HCT116 (cell line): Measurements from ENCODE around the gene VEGFA. TPM values are rescaled to one million over a fixed set of nuclear protein-coding genes. Genes with fewer than 3 reads are reported as not detected.

ENCODE experiments used
- ATAC-seq: fragments of 200-7000 bp; cut with Tn5 transposase; 2 replicates; pipeline ENCODE4 v1.9.1; 2020; ENCODE audit warnings: mild to moderate bottlenecking, moderate library complexity
- BruUV-seq: library from RNA; stranded (reverse); fragments of 400-500 nt; replicated peaks from 2 replicates; lab custom pipeline; 2021; lab: Mats Ljungman, UMichigan
- CTCF ChIA-PET: fragments of 300-600 bp; sonication (Branson Sonifier 250); formaldehyde crosslinking; loops from one replicate; lab custom pipeline; 2021; ENCODE audit warnings: antibody characterized with exemption; lab: Charles Lee
- POLR2A ChIA-PET: fragments of 300-600, 350-600 bp; sonication (Branson Sonifier 250); formaldehyde crosslinking; loops from one replicate; lab custom pipeline; 2021; ENCODE audit warnings: antibody characterized with exemption; lab: Charles Lee
- RAD21 ChIA-PET, 2 experiments: fragments of 300-600 bp; sonication (Branson Sonifier 250); formaldehyde crosslinking; loops; one replicate each; lab custom pipeline; 2023; ENCODE audit warnings: low total read pairs in 2 of 2; ENCODE audit not compliant: uncharacterized antibody in 2 of 2, unreplicated experiment in 2 of 2, low non-redundant PET in 1 of 2; lab: Charles Lee
- DNase-seq: peaks from one replicate; pipeline ENCODE4 v3.0.0-alpha.2; 2010; ENCODE audit warnings: low read depth, low spot score
- H2AFZ ChIP-seq: fragments of 200-600 bp; shearing (Covaris generic), sonication (generic); 2 replicates; pipeline ENCODE4 v1.6.1; 2017; ENCODE audit warnings: low read depth, mixed run types, mixed read lengths, antibody characterized with exemption, low read length; ENCODE audit not compliant: poor library complexity, severe bottlenecking
- H3K27ac ChIP-seq: 2 replicates; pipeline ENCODE4 v1.5.1; 2012; ENCODE audit warnings: low read depth, low read length
- H3K27me3 ChIP-seq: fragments of 200-600 bp; sonication (generic); 2 replicates; pipeline ENCODE4 v1.6.1; 2016; ENCODE audit warnings: mixed run types, low read length, mixed read lengths; ENCODE audit not compliant: insufficient read depth
- H3K36me3 ChIP-seq, 2 experiments: fragments of 200-500 bp in 1 of 2; fragments of 200-600 bp in 1 of 2; sonication (Bioruptor generic) in 1 of 2; sonication (generic) in 1 of 2; 2 replicates each; pipeline versions ENCODE4 v1.5.1 to v1.6.1; 2014 to 2016; ENCODE audit warnings: low read length in 2 of 2, inconsistent platforms in 1 of 2, mixed read lengths in 1 of 2, mixed run types in 1 of 2; ENCODE audit not compliant: insufficient read depth in 2 of 2, control insufficient read depth in 1 of 2
- H3K4me1 ChIP-seq, 2 experiments: fragments of 200-600 bp in 1 of 2; sonication (generic) in 1 of 2; 2 replicates each; pipeline versions ENCODE4 v1.5.1 to v1.6.1; 2012 to 2017; ENCODE audit warnings: low read length in 2 of 2, inconsistent platforms in 1 of 2, mild to moderate bottlenecking in 1 of 2, mixed read lengths in 1 of 2, mixed run types in 1 of 2, moderate library complexity in 1 of 2; ENCODE audit not compliant: insufficient read depth in 2 of 2, control insufficient read depth in 1 of 2
- H3K4me2 ChIP-seq: fragments of 200-600 bp; sonication (generic); 2 replicates; pipeline ENCODE4 v1.6.1; 2017; ENCODE audit warnings: mixed run types, low read length, mixed read lengths
- H3K4me3 ChIP-seq, 2 experiments: fragments of 200-600 bp in 1 of 2; sonication (generic) in 1 of 2; replicated peaks in 1 of 2; 2 replicates each; pipeline ENCODE4 v1.5.1; 2011 to 2016; ENCODE audit warnings: low read length in 2 of 2, control low read depth in 1 of 2, low read depth in 1 of 2, mild to moderate bottlenecking in 1 of 2, mixed read lengths in 1 of 2, mixed run types in 1 of 2
- H3K79me2 ChIP-seq: fragments of 200-600 bp; sonication (generic); 2 replicates; pipeline ENCODE4 v1.6.1; 2017; ENCODE audit warnings: mild to moderate bottlenecking, mixed run types, low read length, moderate library complexity, mixed read lengths; ENCODE audit not compliant: insufficient read depth
- H3K9ac ChIP-seq: fragments of 200-600 bp; sonication (generic); 2 replicates; pipeline ENCODE4 v1.6.1; 2016; ENCODE audit warnings: low read length, mixed read lengths
- H3K9me2 ChIP-seq: fragments of 200-600 bp; sonication (generic), shearing (Covaris generic); 2 replicates; pipeline ENCODE4 v1.6.1; 2017; ENCODE audit warnings: mixed run types, mild to moderate bottlenecking, moderate library complexity; ENCODE audit not compliant: insufficient read depth
- H3K9me3 ChIP-seq, 2 experiments: fragments of 200-500 bp in 1 of 2; fragments of 200-600 bp in 1 of 2; sonication (Bioruptor generic) in 1 of 2; sonication (generic) in 1 of 2; 2 replicates each; pipeline ENCODE4 v1.6.1; 2014 to 2017; ENCODE audit warnings: low read length in 2 of 2, mixed read lengths in 2 of 2, inconsistent platforms in 1 of 2, low read depth in 1 of 2, mild to moderate bottlenecking in 1 of 2, mixed run types in 1 of 2, moderate library complexity in 1 of 2; ENCODE audit not compliant: control insufficient read depth in 1 of 2, insufficient read depth in 1 of 2
- H4K20me1 ChIP-seq: fragments of 200-600 bp; sonication (generic), shearing (Covaris generic); 2 replicates; pipeline ENCODE4 v1.6.1; 2017; ENCODE audit warnings: mixed run types, mild to moderate bottlenecking, moderate library complexity; ENCODE audit not compliant: insufficient read depth
- ATF3 ChIP-seq: IDR thresholded peaks from 2 replicates; pipeline ENCODE4 v1.6.1; 2012
- CEBPB ChIP-seq: IDR thresholded peaks from 2 replicates; pipeline ENCODE4 v1.6.1; 2012; ENCODE audit warnings: low read depth
- EGR1 ChIP-seq: IDR thresholded peaks from 2 replicates; pipeline ENCODE4 v1.6.1; 2012; ENCODE audit warnings: low read depth
- EZH2phosphoT487 ChIP-seq: fragments of 200-600 bp; IDR thresholded peaks from 2 replicates; pipeline ENCODE4 v1.6.1; 2018; ENCODE audit warnings: antibody characterized with exemption, borderline replicate concordance
- MAX ChIP-seq: IDR thresholded peaks from 2 replicates; pipeline ENCODE4 v1.6.1; 2012
- POLR2A ChIP-seq: IDR thresholded peaks from 2 replicates; pipeline ENCODE4 v1.7.0; 2011; ENCODE audit warnings: borderline replicate concordance; ENCODE audit not compliant: insufficient read depth, insufficient read length; ENCODE audit errors: extremely low read depth
- REST ChIP-seq: IDR thresholded peaks from 2 replicates; pipeline ENCODE4 v1.6.1; 2012; ENCODE audit warnings: low read depth
- SIN3A ChIP-seq: IDR thresholded peaks from 2 replicates; pipeline ENCODE4 v1.6.1; 2012; ENCODE audit warnings: low read depth
- SRF ChIP-seq: IDR thresholded peaks from 2 replicates; pipeline ENCODE4 v1.6.1; 2012; ENCODE audit warnings: low read depth
- YY1 ChIP-seq: IDR thresholded peaks from 2 replicates; pipeline ENCODE4 v1.6.1; 2011; ENCODE audit warnings: low read length, low read depth, moderate library complexity, mild to moderate bottlenecking; ENCODE audit not compliant: insufficient replicate concordance; ENCODE audit errors: extremely low read depth
- ZBTB33 ChIP-seq: IDR thresholded peaks from 2 replicates; pipeline ENCODE4 v1.6.1; 2011; ENCODE audit warnings: mild to moderate bottlenecking, low read length, moderate library complexity; ENCODE audit not compliant: insufficient replicate concordance; ENCODE audit errors: extremely low read depth
- intact Hi-C: fragments of 100-400 bp; cut with micrococcal nuclease; formaldehyde crosslinking; loops from 2 replicates; pipeline ENCODE4 v1.10.0; 2022
- total RNA-seq: library from RNA; stranded (reverse); gene quantifications from one replicate; pipeline ENCODE4 v1.2.1, GENCODE V29; 2021; ENCODE audit not compliant: unreplicated experiment

Gene VEGFA
- total RNA-seq, 1 experiment from 2014 or later: 112 TPM

- TF ChIP-seq REST: no peak
- no peak for TF ChIP-seq EGR1
- no peak for TF ChIP-seq SRF
- no peak for TF ChIP-seq SIN3A
- no peak for TF ChIP-seq EZH2phosphoT487
- TF ChIP-seq, all 23 proteins: peak for 0
These were observed 3.0 kb upstream of the VEGFA start (continued) for GRCh38 chr6:43766964-43767461.

- no peak overlapping the region for H3K9ac ChIP-seq
- RAD21 ChIA-PET: interaction anchor here in 1 of 2 experiments (1.4 kb wide), 1 partner anchor 43 kb away, joined by 3 read pairs; no protein-coding TSS in a partner anchor
These were observed 2.2 kb upstream of the VEGFA start for GRCh38 chr6:43767553-43768505.

More at GRCh38 chr6:43767553-43768505, 2.2 kb upstream of the VEGFA start:
- Histone ChIP-seq H3K4me2 (no peak overlapping the region), H3K9me2 (no peaks in the 10 kb centered on the region), H4K20me1 (no peaks in the 10 kb centered on the region), H2AFZ (no peak overlapping the region), H3K36me3 (no peaks in the 10 kb centered on the region), H3K27ac (no peak overlapping the region), H3K4me3 (no peak overlapping the region), H3K9me3 (no peaks in the 10 kb centered on the region), H3K27me3 (no peaks in the 10 kb centered on the region), H3K4me1 (peaks cover 6 to 17% of the 10 kb centered on the region in 2 experiments), H3K79me2 (peaks cover 26% of the 10 kb centered on the region)
- DNase-seq: no peak
- no peak for ATAC-seq
- no peak for TF ChIP-seq ZBTB33
- no peak for TF ChIP-seq CEBPB
- TF ChIP-seq ATF3: no peak
- TF ChIP-seq SRF: no peak
- TF ChIP-seq POLR2A: no peak
- no peak for TF ChIP-seq EGR1
- TF ChIP-seq YY1: no peak
- no peak for TF ChIP-seq MAX
- CTCF ChIA-PET: interaction anchor here (0.6 to 4.5 kb wide), 8 partner anchors 9 to 329 kb away, joined by 3 to 51 read pairs (median 4); no protein-coding TSS in a partner anchor
- intact Hi-C loops: loop anchor here (2.0 kb wide), 1 partner anchor 49 kb away; no protein-coding TSS in a partner anchor
- BruUV-seq: no TSS peak
- POLR2A ChIA-PET: interaction anchor here (0.5 kb wide), 1 partner anchor 137 kb away, joined by 3 read pairs; no protein-coding TSS in a partner anchor
